GM19193 (cell line): ENCODE data around the gene LIMS1.
A peak's percentile ranks its signal among the peaks of the same experiment; 100 is the strongest.

Source experiments
- POLR2A ChIP-seq: IDR thresholded peaks from 4 replicates; pipeline ENCODE4 v1.6.1; 2011; ENCODE audit not compliant: insufficient read depth, insufficient read length; ENCODE audit errors: extremely low read depth

The LIMS1 gene

GRCh38 chr2:108640731-108641130, 106.5 kb downstream of the LIMS1 start:
- TF ChIP-seq POLR2A, result no peak

- TF ChIP-seq POLR2A, result no peak
These were observed 107.5 kb downstream of the LIMS1 start for GRCh38 chr2:108641756-108642155.

- no peak for TF ChIP-seq POLR2A
These were observed 109.1 kb downstream of the LIMS1 start for GRCh38 chr2:108643261-108643849.

GRCh38 chr2:108691447-108691846, 157.2 kb downstream of the LIMS1 start:
- TF ChIP-seq POLR2A, result no peak

- no peak for TF ChIP-seq POLR2A
These were observed 166.9 kb downstream of the LIMS1 start for GRCh38 chr2:108701208-108701607.

GRCh38 chr2:108701806-108702205, 167.5 kb downstream of the LIMS1 start:
- no peak for TF ChIP-seq POLR2A

- no peak for TF ChIP-seq POLR2A
These were observed 170.6 kb downstream of the LIMS1 start for GRCh38 chr2:108704871-108705270.

- no peak for TF ChIP-seq POLR2A
These were observed 173.0 kb downstream of the LIMS1 start for GRCh38 chr2:108707300-108707699.

- peak; percentile 97 for TF ChIP-seq POLR2A
These were observed 185.1 kb downstream of the LIMS1 start, which contains the start of gene RANBP2 for GRCh38 chr2:108719149-108720044. RANBP2 (plus strand) TSS chr2:108719482; CDS start chr2:108719607, 125 bp downstream.
